Activated CD8-positive, alpha-beta memory T cell treated with anti-CD3 and anti-CD28 coated beads for 36 hours (primary cell): Measurements from ENCODE around the gene DHX29. TPM values are rescaled to one million over a fixed set of nuclear protein-coding genes. Genes with fewer than 3 reads are reported as not detected.

Source experiments
- CTCF ChIA-PET: fragments of 350-600 bp; sonication (Branson Sonifier 250); formaldehyde crosslinking; loops from one replicate; lab custom pipeline; 2021; ENCODE audit warnings: antibody characterized with exemption; lab: Charles Lee
- POLR2A ChIA-PET: fragments of 350-600 bp; sonication (Branson Sonifier 250); formaldehyde crosslinking; loops from one replicate; lab custom pipeline; 2021; ENCODE audit warnings: antibody characterized with exemption; lab: Charles Lee
- total RNA-seq, 2 experiments: library from RNA; stranded (reverse); gene quantifications; one replicate each; pipeline ENCODE4 v1.2.3, GENCODE V29; 2021

The DHX29 gene
- 10 to 100 TPM; 18.7 to 19.6 TPM for total RNA-seq

- ChIA-PET CTCF (interaction anchor here (0.8 to 1.6 kb wide), 3 partner anchors 10 to 122 kb away, joined by 3 to 6 read pairs (median 4); no protein-coding TSS in a partner anchor), POLR2A (interaction anchor here (0.6 to 1.9 kb wide), 8 partner anchors 10 to 1244 kb away, joined by 3 to 12 read pairs (median 4); no protein-coding TSS in a partner anchor)
Observed at GRCh38 chr5:55307383-55308253, at the start of gene DHX29, which contains the start of gene MTREX. Gene DHX29 (minus strand): TSS chr5:55307694. CDS start chr5:55307573, 121 bp downstream. Gene MTREX (plus strand): TSS chr5:55307989. CDS start chr5:55308014, 25 bp downstream.

- CTCF ChIA-PET: no interaction called here
Observed at GRCh38 chr5:55356896-55357295, 49.4 kb upstream of the DHX29 start.

DNA sequence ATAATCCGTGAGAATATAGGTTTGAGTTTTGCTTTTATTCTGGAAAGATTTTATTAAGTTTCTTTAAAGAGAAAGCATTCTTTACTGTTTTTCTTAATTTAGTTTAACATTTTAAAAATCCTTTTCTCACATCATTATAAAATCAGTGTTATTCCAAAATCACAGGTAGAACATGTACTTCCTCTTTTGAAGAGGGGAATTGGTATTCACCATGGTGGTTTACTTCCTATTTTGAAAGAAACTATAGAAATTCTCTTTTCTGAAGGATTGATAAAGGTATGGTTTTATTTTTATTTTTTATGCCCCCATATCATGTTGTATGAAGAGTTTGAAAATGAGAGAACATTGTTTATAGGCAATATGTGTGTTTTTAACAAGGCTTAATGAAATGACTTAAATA lies 43.3 kb upstream of the DHX29 start:
- CTCF ChIA-PET: no interaction called here
- POLR2A ChIA-PET: no interaction called here

More at GRCh38 chr5:55356896-55357295, 49.4 kb upstream of the DHX29 start:
- POLR2A ChIA-PET: no interaction called here

DNA sequence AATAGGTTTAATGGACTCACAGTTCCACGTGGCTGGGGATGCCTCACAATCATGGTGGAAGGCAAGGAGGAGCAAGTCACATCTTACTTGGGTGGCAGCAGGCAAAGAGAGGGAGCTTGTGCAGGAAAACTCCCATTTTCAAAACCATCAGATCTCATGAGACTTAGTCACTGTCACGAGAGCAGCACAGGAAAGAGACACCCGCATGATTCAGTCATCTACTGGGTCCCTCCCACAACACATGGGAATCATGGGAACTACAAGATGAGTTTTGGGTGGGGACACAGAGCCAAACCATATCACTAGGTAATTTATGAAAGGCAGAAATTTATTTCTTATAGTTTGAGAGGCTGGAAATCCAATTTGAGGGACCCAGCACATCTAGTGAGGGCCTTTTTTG lies 40.3 kb upstream of the DHX29 start:
- CTCF ChIA-PET: no interaction called here
- POLR2A ChIA-PET: no interaction called here

GRCh38 chr5:55345327-55345726 lies 37.8 kb upstream of the DHX29 start:
- ChIA-PET CTCF (interaction anchor here (0.7 kb wide), 3 partner anchors 20 to 282 kb away, joined by 3 to 4 read pairs (median 3); no protein-coding TSS in a partner anchor), POLR2A (no interaction called here)

GRCh38 chr5:55344392-55344992 lies 37.0 kb upstream of the DHX29 start:
- CTCF ChIA-PET: no interaction called here
- POLR2A ChIA-PET: no interaction called here

DNA sequence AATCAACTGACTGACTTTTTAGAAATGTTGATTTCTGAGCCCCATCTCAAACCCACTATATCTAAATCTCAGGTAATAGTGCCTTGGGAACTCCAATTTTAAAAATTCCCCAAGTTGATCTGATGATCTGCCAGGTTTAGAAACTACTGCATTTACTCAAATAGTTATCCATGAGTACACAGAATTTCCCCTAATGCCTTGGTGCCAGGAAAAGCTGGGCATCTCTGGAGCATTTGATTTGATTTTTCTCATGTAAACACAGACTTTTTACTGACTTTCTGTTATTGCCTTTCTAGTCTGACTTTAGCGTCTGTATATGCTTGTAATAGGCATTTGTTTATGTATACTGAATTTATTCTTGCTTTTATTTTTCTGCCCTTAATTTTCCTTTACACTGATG lies 36.1 kb upstream of the DHX29 start:
- CTCF ChIA-PET: no interaction called here
- POLR2A ChIA-PET: interaction anchor here (0.6 kb wide), 1 partner anchor 23 kb away, joined by 3 read pairs; no protein-coding TSS in a partner anchor

GRCh38 chr5:55343107-55343506 lies 35.6 kb upstream of the DHX29 start:
- CTCF ChIA-PET: interaction anchor here (0.5 kb wide), 1 partner anchor 18 kb away, joined by 3 read pairs; no protein-coding TSS in a partner anchor
- POLR2A ChIA-PET: no interaction called here

- CTCF ChIA-PET: no interaction called here
- POLR2A ChIA-PET: no interaction called here
Observed at GRCh38 chr5:55338810-55339243, 31.3 kb upstream of the DHX29 start.

DNA sequence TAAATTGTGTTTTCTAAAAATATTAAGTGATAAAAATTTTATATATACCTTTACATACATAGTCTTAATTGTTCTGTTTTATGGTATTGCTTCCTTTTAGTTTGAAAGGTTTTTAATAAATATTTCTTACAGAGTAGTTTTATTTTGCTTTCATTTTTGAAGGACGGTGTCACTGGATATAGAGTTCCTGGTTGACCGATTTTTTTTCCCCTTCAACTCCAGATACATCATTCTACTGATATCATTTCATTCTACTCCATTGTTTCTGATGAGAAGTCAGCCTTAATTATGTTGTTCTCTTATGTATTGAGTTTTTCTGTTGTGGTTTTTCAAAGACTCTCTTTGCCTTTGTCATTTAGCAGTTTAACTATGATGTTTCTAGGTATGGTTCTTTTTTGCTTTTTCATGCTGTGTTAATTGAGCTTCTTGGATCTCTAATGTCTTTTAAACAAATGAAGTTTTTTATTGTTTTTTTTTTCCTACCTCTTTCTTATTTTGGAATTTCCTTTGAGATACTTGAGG lies 30.7 kb upstream of the DHX29 start:
- ChIA-PET CTCF (no interaction called here), POLR2A (no interaction called here)

GRCh38 chr5:55333811-55334210 lies 26.3 kb upstream of the DHX29 start:
- ChIA-PET POLR2A (no interaction called here), CTCF (no interaction called here)

- CTCF ChIA-PET: no interaction called here
Observed at GRCh38 chr5:55333017-55333416, 25.5 kb upstream of the DHX29 start.

DNA sequence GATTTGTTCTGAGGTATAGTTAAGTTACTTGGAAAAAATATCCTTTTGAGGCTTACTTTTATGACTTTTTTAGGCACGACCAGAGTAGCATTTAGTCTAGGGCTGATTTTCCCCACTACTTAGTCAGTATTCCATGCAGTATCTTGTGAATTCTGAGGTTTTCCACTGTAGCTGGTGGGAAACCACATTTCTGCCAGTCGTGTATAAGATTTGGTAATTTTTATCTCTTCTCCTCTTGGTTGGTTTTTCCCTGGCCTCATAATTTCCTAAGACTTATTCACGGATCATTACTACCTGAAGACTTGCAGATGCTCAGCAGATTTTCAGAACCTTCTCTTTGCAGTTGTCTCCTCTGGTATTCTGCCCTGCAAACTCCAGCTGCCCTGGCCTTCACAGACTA lies 23.8 kb upstream of the DHX29 start:
- ChIA-PET POLR2A (no interaction called here), CTCF (no interaction called here)

More at GRCh38 chr5:55333017-55333416, 25.5 kb upstream of the DHX29 start:
- POLR2A ChIA-PET: no interaction called here

DNA sequence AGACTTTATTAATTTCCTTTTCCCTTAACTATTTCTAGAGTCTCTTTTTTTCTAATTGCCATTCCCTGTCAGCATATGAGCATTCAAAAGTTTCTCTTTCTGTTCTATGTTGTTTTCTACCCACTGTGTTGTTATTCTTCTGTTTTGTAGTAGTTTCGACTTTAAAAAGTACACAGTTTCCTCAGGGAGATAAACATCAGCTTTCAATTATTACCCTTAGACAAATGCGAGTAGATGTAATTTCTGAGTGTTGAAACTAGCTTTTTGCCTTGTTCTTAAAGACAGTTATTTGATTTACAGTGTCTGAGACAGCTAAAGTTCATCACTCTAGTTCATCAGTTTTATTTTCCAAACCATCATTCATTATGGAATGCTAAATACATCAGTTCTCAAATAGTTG lies 19.8 kb upstream of the DHX29 start:
- ChIA-PET POLR2A (no interaction called here), CTCF (no interaction called here)

- CTCF ChIA-PET: no interaction called here
- POLR2A ChIA-PET: interaction anchor here (0.7 kb wide), 1 partner anchor 1054 kb away, joined by 3 read pairs; no protein-coding TSS in a partner anchor
Observed at GRCh38 chr5:55325621-55326020, 18.1 kb upstream of the DHX29 start.

DNA sequence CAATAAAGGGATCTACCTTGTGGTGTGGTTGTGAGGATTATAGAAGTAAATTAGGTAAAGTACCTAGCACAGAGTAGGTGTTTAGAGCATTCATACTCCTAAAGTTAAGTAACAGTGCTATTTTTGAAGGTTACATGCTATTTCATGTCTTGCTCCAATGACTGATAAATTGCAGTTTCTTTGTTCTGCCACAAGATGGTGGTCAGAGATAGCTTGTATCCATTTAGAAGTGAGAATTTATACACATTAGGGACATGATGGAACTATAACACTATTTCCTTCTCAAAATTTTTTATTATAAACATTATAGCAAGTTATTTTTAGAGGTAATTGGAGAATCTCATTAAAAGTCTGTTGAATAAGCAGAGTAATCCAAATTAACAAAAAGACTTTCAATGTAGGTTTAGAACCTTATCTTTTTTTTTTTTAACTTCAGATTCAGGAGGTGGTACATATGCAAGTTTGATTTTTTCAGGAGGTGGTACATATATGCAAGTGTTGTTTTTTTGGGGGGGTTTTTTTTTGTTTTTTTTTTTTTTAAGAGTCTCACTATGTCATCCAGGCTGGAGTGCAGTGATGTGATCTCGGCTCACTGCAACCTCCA lies 17.4 kb upstream of the DHX29 start:
- POLR2A ChIA-PET: interaction anchor here (0.7 kb wide), 1 partner anchor 1054 kb away, joined by 3 read pairs; no protein-coding TSS in a partner anchor
- CTCF ChIA-PET: interaction anchor here (0.6 to 0.7 kb wide), 3 partner anchors 18 to 358 kb away, joined by 3 read pairs; no protein-coding TSS in a partner anchor

- ChIA-PET POLR2A (no interaction called here), CTCF (no interaction called here)
Observed at GRCh38 chr5:55324006-55324405, 16.5 kb upstream of the DHX29 start.

DNA sequence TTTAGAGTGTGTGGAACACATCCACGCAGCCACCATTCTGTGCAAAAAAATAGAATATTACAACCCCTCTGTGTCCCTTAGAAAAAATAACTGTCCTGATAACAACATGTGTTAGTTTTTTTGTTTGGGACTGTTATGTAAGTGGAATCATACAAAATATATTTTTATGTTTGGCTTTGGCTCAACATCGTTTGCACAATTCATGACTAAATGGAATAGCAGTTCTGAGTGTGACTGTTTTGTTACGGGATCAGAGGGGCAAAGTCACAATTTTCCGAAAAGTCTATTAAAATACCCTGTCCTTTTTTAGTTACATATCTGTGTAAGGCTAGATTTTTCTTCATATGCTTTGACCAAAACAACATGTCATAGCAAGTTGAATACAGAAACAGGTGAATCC lies 13.1 kb upstream of the DHX29 start:
- CTCF ChIA-PET: no interaction called here
- POLR2A ChIA-PET: interaction anchor here (0.8 kb wide), 1 partner anchor 23 kb away, joined by 3 read pairs; no protein-coding TSS in a partner anchor

- CTCF ChIA-PET: no interaction called here
- POLR2A ChIA-PET: no interaction called here
Observed at GRCh38 chr5:55319491-55319890, 12.0 kb upstream of the DHX29 start.
